H1 (cell line): ENCODE measurements around the gene SLC8A1.

Experiments used
- CHD2 ChIP-seq: IDR thresholded peaks from 2 replicates; pipeline ENCODE4 v1.6.1; 2012; ENCODE audit warnings: low read length, improper control_type of control experiment
- CTCF ChIP-seq, 3 experiments: IDR thresholded peaks; 1 replicate in 2 of 3; 2 replicates in 1 of 3; pipeline versions ENCODE4 v1.5.1 to v1.6.1; 2011; ENCODE audit warnings: low read length in 3 of 3, mild to moderate bottlenecking in 3 of 3, inconsistent platforms in 2 of 3, low read depth in 1 of 3, moderate library complexity in 1 of 3; ENCODE audit not compliant: insufficient read depth in 1 of 3; ENCODE audit errors: control extremely low read depth in 1 of 3
- HDAC2 ChIP-seq, 2 experiments: fragments of 300-600 bp in 1 of 2; sonication (generic) in 1 of 2; IDR thresholded peaks; 2 replicates each; pipeline ENCODE4 v1.6.1; 2011 to 2012; ENCODE audit warnings: low read depth in 2 of 2, low read length in 2 of 2, mild to moderate bottlenecking in 2 of 2, moderate library complexity in 2 of 2, borderline replicate concordance in 1 of 2, inconsistent platforms in 1 of 2
- MAX ChIP-seq: IDR thresholded peaks from 2 replicates; pipeline ENCODE4 v1.6.1; 2012; ENCODE audit warnings: inconsistent platforms
- POLR2A ChIP-seq, 2 experiments: IDR thresholded peaks; 1 replicate in 1 of 2; 2 replicates in 1 of 2; pipeline ENCODE4 v1.6.1; 2011; ENCODE audit warnings: low read depth in 2 of 2, low read length in 2 of 2, mild to moderate bottlenecking in 2 of 2; ENCODE audit errors: control extremely low read depth in 1 of 2
- POLR2AphosphoS5 ChIP-seq: IDR thresholded peaks from 2 replicates; pipeline ENCODE4 v1.6.1; 2011; ENCODE audit warnings: low read depth, low read length
- RAD21 ChIP-seq, 2 experiments: IDR thresholded peaks in 1 of 2; conservative IDR thresholded peaks in 1 of 2; 2 replicates each; pipeline ENCODE4 v1.6.1; 2011; ENCODE audit warnings: low read depth in 2 of 2, low read length in 2 of 2, improper control_type of control experiment in 1 of 2, inconsistent platforms in 1 of 2, mild to moderate bottlenecking in 1 of 2, moderate library complexity in 1 of 2
- SP1 ChIP-seq: IDR thresholded peaks from 2 replicates; pipeline ENCODE4 v1.6.1; 2011; ENCODE audit warnings: low read depth, low read length
- TAF7 ChIP-seq: optimal IDR thresholded peaks from 2 replicates; pipeline ENCODE3; 2011; ENCODE audit warnings: low read depth, mild to moderate bottlenecking, inconsistent platforms, low read length, moderate library complexity, borderline replicate concordance

GRCh38 chr2:40329739-40330030, 122.2 kb downstream of the SLC8A1 start:
- TF ChIP-seq CTCF (IDR thresholded peaks at IDR 0.05; ENCODE audit: control extremely low read depth in 1 of 3, insufficient read depth in 1 of 3, low read depth in 1 of 3, low read length in 3 of 3) (no peak), MAX (no peak), SP1 (no peak), RAD21 (IDR thresholded peaks at IDR 0.05 in 1 of 2, conservative IDR thresholded peaks at IDR 0.05 in 1 of 2; ENCODE audit: low read depth in 2 of 2, low read length in 2 of 2) (no peak), HDAC2 (IDR thresholded peaks at IDR 0.05; ENCODE audit: borderline replicate concordance in 1 of 2, low read depth in 2 of 2, low read length in 2 of 2) (no peak), POLR2A (IDR thresholded peaks at IDR 0.05; ENCODE audit: control extremely low read depth in 1 of 2, low read depth in 2 of 2, low read length in 2 of 2) (no peak), CHD2 (no peak), TAF7 (no peak), POLR2AphosphoS5 (no peak)
